HepG2 (cell line): ENCODE data around the gene NPHP3. TPM values are rescaled to one million over a fixed set of nuclear protein-coding genes. Genes with fewer than 3 reads are reported as not detected.

Experiments
- ATAC-seq: fragments of 200-7000 bp; cut with Tn5 transposase; 3 replicates; pipeline ENCODE4 v1.9.1; 2020; ENCODE audit warnings: mild to moderate bottlenecking, moderate library complexity
- BruUV-seq: library from RNA; stranded (reverse); fragments of 400-500 nt; replicated peaks from 2 replicates; lab custom pipeline; 2021; lab: Mats Ljungman, UMichigan
- CTCF ChIA-PET: fragments of 300-600 bp; formaldehyde crosslinking; extraction: SDS; loops from one replicate; lab custom pipeline; 2021; ENCODE audit warnings: low total read pairs, inconsistent platforms, low intra/inter-chr PET ratio; lab: Yijun Ruan, JAX
- POLR2A ChIA-PET: fragments of 350-600 bp; sonication (Branson Sonifier 250); formaldehyde crosslinking; loops from one replicate; lab custom pipeline; 2020; ENCODE audit warnings: antibody characterized with exemption, inconsistent platforms; lab: Yijun Ruan, JAX
- DNase-seq: peaks from one replicate; pipeline ENCODE4 v3.0.0-alpha.2; 2015; ENCODE audit warnings: low spot score
- FAIRE-seq: peaks from 3 replicates; lab custom pipeline; 2011; peaks lifted over from hg19 to GRCh38; lab: Jason Lieb, UNC
- H2AFZ ChIP-seq: one replicate; pipeline ENCODE4 v1.6.1; 2011; ENCODE audit warnings: low read length, inconsistent platforms
- H3K27ac ChIP-seq: fragments of 300-600 bp; 3 replicates; pipeline ENCODE4 v1.8.0; 2011; ENCODE audit warnings: mixed run types, mild to moderate bottlenecking, mixed read lengths, low read length, inconsistent platforms; ENCODE audit not compliant: insufficient read depth; ENCODE audit errors: extremely low read length
- H3K27me3 ChIP-seq, 2 experiments: fragments of 200-600 bp in 1 of 2; 2 replicates in 1 of 2; 3 replicates in 1 of 2; pipeline versions ENCODE4 v1.6.0 to v1.8.0; 2011; ENCODE audit warnings: low read length in 2 of 2, mild to moderate bottlenecking in 2 of 2, moderate library complexity in 2 of 2, inconsistent platforms in 1 of 2; ENCODE audit not compliant: insufficient read depth in 2 of 2, control insufficient read depth in 1 of 2
- H3K36me3 ChIP-seq, 2 experiments: fragments of 200-600 bp in 1 of 2; replicated peaks in 1 of 2; 2 replicates in 1 of 2; 3 replicates in 1 of 2; pipeline versions ENCODE4 v1.5.1 to v1.8.0; 2011; ENCODE audit warnings: low read length in 2 of 2, inconsistent platforms in 1 of 2; ENCODE audit not compliant: insufficient read depth in 2 of 2, control insufficient read depth in 1 of 2
- H3K4me1 ChIP-seq: 2 replicates; pipeline ENCODE4 v1.5.1; 2012; ENCODE audit warnings: low read length, inconsistent platforms; ENCODE audit not compliant: insufficient read depth
- H3K4me2 ChIP-seq: 2 replicates; pipeline ENCODE4 v1.6.0; 2011; ENCODE audit warnings: low read depth, low read length, inconsistent platforms
- H3K4me3 ChIP-seq, 3 experiments: fragments of 200-600 bp in 1 of 3; sonication (generic), shearing (Covaris generic) in 1 of 3; replicated peaks in 1 of 3; 2 replicates each; pipeline ENCODE4 v1.5.1; 2011 to 2016; ENCODE audit warnings: low read length in 3 of 3, inconsistent platforms in 2 of 3, low read depth in 2 of 3, mild to moderate bottlenecking in 2 of 3, control low read depth in 1 of 3, mixed read lengths in 1 of 3; ENCODE audit not compliant: insufficient read depth in 1 of 3
- H3K79me2 ChIP-seq: one replicate; pipeline ENCODE4 v1.6.1; 2011; ENCODE audit warnings: low read length, inconsistent platforms; ENCODE audit not compliant: insufficient read depth
- H3K9ac ChIP-seq: 2 replicates; pipeline ENCODE4 v1.6.0; 2011; ENCODE audit warnings: mild to moderate bottlenecking, low read depth, low read length, inconsistent platforms; ENCODE audit not compliant: insufficient read depth
- H3K9me3 ChIP-seq: 2 replicates; pipeline ENCODE4 v1.5.1; 2012; ENCODE audit warnings: mild to moderate bottlenecking, low read length
- H4K20me1 ChIP-seq: 2 replicates; pipeline ENCODE4 v1.6.0; 2011; ENCODE audit warnings: inconsistent platforms, mild to moderate bottlenecking, low read length, moderate library complexity; ENCODE audit not compliant: insufficient read depth
- HNF4G ChIP-seq, 2 experiments: sonication (generic) in 1 of 2; formaldehyde crosslinking in 1 of 2; IDR thresholded peaks; 2 replicates each; pipeline versions ENCODE4 v1.4.0 to v1.6.1; 2011 to 2020; ENCODE audit warnings: borderline replicate concordance in 2 of 2, low read depth in 2 of 2, mild to moderate bottlenecking in 2 of 2, low read length in 1 of 2, missing genetic modification reagents in 1 of 2, moderate library complexity in 1 of 2
- HNRNPL ChIP-seq: fragments of 200-400 bp; formaldehyde crosslinking; IDR thresholded peaks from 2 replicates; pipeline ENCODE4 v1.6.1; 2017; ENCODE audit warnings: mild to moderate bottlenecking, low read depth, low read length
- KLF16 ChIP-seq, 2 experiments: sonication (generic) in 1 of 2; formaldehyde crosslinking in 1 of 2; IDR thresholded peaks; 2 replicates each; pipeline versions ENCODE4 v1.6.1 to v1.8.0; 2016 to 2023; ENCODE audit warnings: missing genetic modification reagents in 2 of 2, missing compliant biosample characterization in 1 of 2
- MXD4 ChIP-seq: IDR thresholded peaks from 2 replicates; pipeline ENCODE4 v1.6.1; 2016; ENCODE audit warnings: mild to moderate bottlenecking, missing biosample characterization, missing genetic modification reagents
- PAX8 ChIP-seq: sonication (generic); formaldehyde crosslinking; IDR thresholded peaks from 2 replicates; pipeline ENCODE4 v1.8.0; 2022; ENCODE audit warnings: mild to moderate bottlenecking, missing genetic modification reagents, borderline replicate concordance
- SNRNP70 ChIP-seq: fragments of 200-400 bp; formaldehyde crosslinking; IDR thresholded peaks from 2 replicates; pipeline ENCODE4 v1.6.1; 2017; ENCODE audit warnings: mild to moderate bottlenecking, low read depth, low read length, moderate library complexity
- TP53 ChIP-seq: sonication (generic); formaldehyde crosslinking; conservative IDR thresholded peaks from 2 replicates; pipeline ENCODE4 v1.4.0; 2020; ENCODE audit warnings: missing genetic modification reagents
- ZNF296 ChIP-seq: sonication (generic); formaldehyde crosslinking; conservative IDR thresholded peaks from 2 replicates; pipeline ENCODE4 v1.5.0; 2020; ENCODE audit warnings: mild to moderate bottlenecking, missing genetic modification reagents
- WGBS: methylation state at CpG from one replicate; pipeline ENCODE4 v1.1.6; 2017; ENCODE audit warnings: low lambda C conversion rate; 5-methylcytosine and 5-hydroxymethylcytosine counted together
- in situ Hi-C: cut with HindIII; loops from 2 replicates; pipeline ENCODE4 v1.10.0; 2017; ENCODE audit warnings: low pct_unique_long_range_greater_than_20kb; ENCODE audit not compliant: extremely low pct_ligation_motif_present
- intact Hi-C: fragments of 100-400 bp; cut with micrococcal nuclease; formaldehyde crosslinking; loops from one replicate; pipeline ENCODE4 v1.10.0; 2022; ENCODE audit not compliant: unreplicated experiment
- polyA plus RNA-seq, 8 experiments: library from polyadenylated mRNA; depleted of rRNA in 3 of 8; stranded (reverse) in 7 of 8; unstranded in 1 of 8; fragments of >200 nt; fragmentation: Illumina TruSeq in 4 of 8; extraction: Trizol in 4 of 8; gene quantifications; 2 replicates each; pipeline versions ENCODE4 v1.2.1 to v1.2.3, GENCODE V29; 2011 to 2016; ENCODE audit warnings: low read depth in 4 of 8, missing spikeins in 1 of 8, mixed read lengths in 1 of 8; ENCODE audit not compliant: insufficient read depth in 1 of 8
- total RNA-seq, 5 experiments: library from RNA; depleted of rRNA; stranded (reverse); fragments of >200 nt; fragmentation: Illumina TruSeq; extraction: Trizol; gene quantifications; 2 replicates each; pipeline ENCODE4 v1.2.3, GENCODE V29; 2016; ENCODE audit warnings: low read depth in 1 of 5
- TF ChIP-seq, protein P1 (sequence below): sonication (generic); formaldehyde crosslinking; IDR thresholded peaks from 2 replicates; pipeline ENCODE4 v1.4.0; 2020; ENCODE audit warnings: missing genetic modification reagents, mild to moderate bottlenecking, borderline replicate concordance
- TF ChIP-seq, protein P2 (sequence below): sonication (generic); formaldehyde crosslinking; IDR thresholded peaks from 2 replicates; pipeline ENCODE4 v1.4.0; 2020; ENCODE audit warnings: missing genetic modification reagents
- TF ChIP-seq, protein P3 (sequence below): IDR thresholded peaks from 2 replicates; pipeline ENCODE4 v1.6.1; 2016; ENCODE audit warnings: missing genetic modification reagents, missing compliant biosample characterization

The NPHP3 gene
- total and polyA plus RNA-seq, 2 of the 13 experiments (the other 11 are each of a cell fraction or from before 2014, with no cell fraction given), result 11.0 to 20.2 TPM

- Histone ChIP-seq H2AFZ (no peak overlapping the region), H3K27me3 (no peaks in the 10 kb centered on the region), H3K36me3 (peaks cover 16 to 58% of the 10 kb centered on the region in 2 experiments), H4K20me1 (no peaks in the 10 kb centered on the region), H3K27ac (no peak overlapping the region), H3K9me3 (no peaks in the 10 kb centered on the region), H3K4me1 (no peaks in the 10 kb centered on the region), H3K4me2 (no peak overlapping the region), H3K9ac (no peak overlapping the region), H3K4me3 (no peak overlapping the region), H3K79me2 (no peaks in the 10 kb centered on the region)
- DNase-seq (no peak), ATAC-seq (no peak), FAIRE-seq (no peak)
- intact Hi-C loops (no loop called here), in situ Hi-C loops (no loop called here)
- TF ChIP-seq HNRNPL (no peak), KLF16 (CRISPR knock-in tag; IDR thresholded peaks at IDR 0.05) (no peak), ZNF296 (CRISPR knock-in tag) (no peak), SNRNP70 (no peak), PAX8 (no peak), MXD4 (CRISPR knock-in tag) (no peak), TP53 (CRISPR knock-in tag) (no peak), HNF4G (IDR thresholded peaks at IDR 0.05; ENCODE audit: borderline replicate concordance, low read depth, low read length) (no peak), HNF4G (CRISPR knock-in tag; IDR thresholded peaks at IDR 0.05; ENCODE audit: borderline replicate concordance, low read depth) (no peak)
- TF ChIP-seq, protein P1, sequence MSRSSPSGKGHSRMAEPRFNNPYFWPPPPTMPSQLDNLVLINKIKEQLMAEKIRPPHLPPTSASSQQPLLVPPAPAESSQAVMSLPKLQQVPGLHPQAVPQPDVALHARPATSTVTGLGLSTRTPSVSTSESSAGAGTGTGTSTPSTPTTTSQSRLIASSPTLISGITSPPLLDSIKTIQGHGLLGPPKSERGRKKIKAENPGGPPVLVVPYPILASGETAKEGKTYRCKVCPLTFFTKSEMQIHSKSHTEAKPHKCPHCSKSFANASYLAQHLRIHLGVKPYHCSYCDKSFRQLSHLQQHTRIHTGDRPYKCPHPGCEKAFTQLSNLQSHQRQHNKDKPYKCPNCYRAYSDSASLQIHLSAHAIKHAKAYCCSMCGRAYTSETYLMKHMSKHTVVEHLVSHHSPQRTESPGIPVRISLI, result no peak
- TF ChIP-seq, protein P2, sequence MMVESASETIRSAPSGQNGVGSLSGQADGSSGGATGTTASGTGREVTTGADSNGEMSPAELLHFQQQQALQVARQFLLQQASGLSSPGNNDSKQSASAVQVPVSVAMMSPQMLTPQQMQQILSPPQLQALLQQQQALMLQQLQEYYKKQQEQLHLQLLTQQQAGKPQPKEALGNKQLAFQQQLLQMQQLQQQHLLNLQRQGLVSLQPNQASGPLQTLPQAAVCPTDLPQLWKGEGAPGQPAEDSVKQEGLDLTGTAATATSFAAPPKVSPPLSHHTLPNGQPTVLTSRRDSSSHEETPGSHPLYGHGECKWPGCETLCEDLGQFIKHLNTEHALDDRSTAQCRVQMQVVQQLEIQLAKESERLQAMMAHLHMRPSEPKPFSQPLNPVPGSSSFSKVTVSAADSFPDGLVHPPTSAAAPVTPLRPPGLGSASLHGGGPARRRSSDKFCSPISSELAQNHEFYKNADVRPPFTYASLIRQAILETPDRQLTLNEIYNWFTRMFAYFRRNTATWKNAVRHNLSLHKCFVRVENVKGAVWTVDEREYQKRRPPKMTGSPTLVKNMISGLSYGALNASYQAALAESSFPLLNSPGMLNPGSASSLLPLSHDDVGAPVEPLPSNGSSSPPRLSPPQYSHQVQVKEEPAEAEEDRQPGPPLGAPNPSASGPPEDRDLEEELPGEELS (CRISPR knock-in tag), result no peak
- TF ChIP-seq, protein P3, sequence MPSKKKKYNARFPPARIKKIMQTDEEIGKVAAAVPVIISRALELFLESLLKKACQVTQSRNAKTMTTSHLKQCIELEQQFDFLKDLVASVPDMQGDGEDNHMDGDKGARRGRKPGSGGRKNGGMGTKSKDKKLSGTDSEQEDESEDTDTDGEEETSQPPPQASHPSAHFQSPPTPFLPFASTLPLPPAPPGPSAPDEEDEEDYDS (CRISPR knock-in tag), result no peak
- POLR2A ChIA-PET, result no interaction called here
- 95% methylated on average over 4 of the region's 4 CpGs for WGBS
- CTCF ChIA-PET, result no interaction called here
- BruUV-seq, result no TSS peak
Measured at GRCh38 chr3:132694991-132695390, 27.2 kb downstream of the NPHP3 start.
